ENCODE measurements around the gene GIT1. TPM values are rescaled to one million over a fixed set of nuclear protein-coding genes. Genes with fewer than 3 reads are reported as not detected.

GIT1 gene
- total RNA-seq, 1 donor from 2014 or later = 108 TPM

DNA sequence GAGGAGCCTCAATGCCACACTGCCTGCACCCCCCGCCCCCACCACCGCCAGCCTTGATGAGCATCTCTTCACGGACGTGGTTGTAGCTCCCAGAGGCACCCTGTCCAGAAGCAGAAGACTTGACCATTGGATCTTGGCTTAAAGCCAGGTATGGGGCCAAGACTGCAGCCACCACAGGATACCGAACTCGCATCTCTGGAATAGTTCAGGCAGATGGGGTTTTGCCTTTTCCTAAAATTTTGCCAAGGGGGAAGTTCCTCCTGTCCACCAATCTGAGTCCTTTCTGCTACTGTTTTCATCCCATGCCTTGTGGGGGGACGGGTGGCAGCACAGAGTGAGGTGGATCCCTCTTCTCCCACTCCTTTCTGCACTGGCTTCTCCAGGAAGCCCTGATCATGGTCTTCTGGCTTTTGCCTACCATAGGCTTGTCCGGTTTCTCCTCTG is 32.3 kb upstream of the GIT1 start:
- DNase-seq (ENCODE audit: low spot score in 2 of 2, unreplicated experiment in 2 of 2) = no peak
- H3K4me1 Mint-ChIP-seq = peaks cover 13% of the 10 kb centered on the region
- H3K4me3 Mint-ChIP-seq = peak overlapping the region; percentile 71
- TF ChIP-seq, protein P1, sequence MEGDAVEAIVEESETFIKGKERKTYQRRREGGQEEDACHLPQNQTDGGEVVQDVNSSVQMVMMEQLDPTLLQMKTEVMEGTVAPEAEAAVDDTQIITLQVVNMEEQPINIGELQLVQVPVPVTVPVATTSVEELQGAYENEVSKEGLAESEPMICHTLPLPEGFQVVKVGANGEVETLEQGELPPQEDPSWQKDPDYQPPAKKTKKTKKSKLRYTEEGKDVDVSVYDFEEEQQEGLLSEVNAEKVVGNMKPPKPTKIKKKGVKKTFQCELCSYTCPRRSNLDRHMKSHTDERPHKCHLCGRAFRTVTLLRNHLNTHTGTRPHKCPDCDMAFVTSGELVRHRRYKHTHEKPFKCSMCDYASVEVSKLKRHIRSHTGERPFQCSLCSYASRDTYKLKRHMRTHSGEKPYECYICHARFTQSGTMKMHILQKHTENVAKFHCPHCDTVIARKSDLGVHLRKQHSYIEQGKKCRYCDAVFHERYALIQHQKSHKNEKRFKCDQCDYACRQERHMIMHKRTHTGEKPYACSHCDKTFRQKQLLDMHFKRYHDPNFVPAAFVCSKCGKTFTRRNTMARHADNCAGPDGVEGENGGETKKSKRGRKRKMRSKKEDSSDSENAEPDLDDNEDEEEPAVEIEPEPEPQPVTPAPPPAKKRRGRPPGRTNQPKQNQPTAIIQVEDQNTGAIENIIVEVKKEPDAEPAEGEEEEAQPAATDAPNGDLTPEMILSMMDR (IDR thresholded peaks at IDR 0.05; ENCODE audit: unreplicated experiment) = no peak
- peaks cover 2% of the 10 kb centered on the region for H3K36me3 Mint-ChIP-seq
- no peaks in the 10 kb centered on the region for H3K9me3 Mint-ChIP-seq
- peaks cover 53% of the 10 kb centered on the region for H3K27me3 Mint-ChIP-seq (ENCODE audit: low read depth)
- H3K27ac Mint-ChIP-seq = no peak overlapping the region

DNA sequence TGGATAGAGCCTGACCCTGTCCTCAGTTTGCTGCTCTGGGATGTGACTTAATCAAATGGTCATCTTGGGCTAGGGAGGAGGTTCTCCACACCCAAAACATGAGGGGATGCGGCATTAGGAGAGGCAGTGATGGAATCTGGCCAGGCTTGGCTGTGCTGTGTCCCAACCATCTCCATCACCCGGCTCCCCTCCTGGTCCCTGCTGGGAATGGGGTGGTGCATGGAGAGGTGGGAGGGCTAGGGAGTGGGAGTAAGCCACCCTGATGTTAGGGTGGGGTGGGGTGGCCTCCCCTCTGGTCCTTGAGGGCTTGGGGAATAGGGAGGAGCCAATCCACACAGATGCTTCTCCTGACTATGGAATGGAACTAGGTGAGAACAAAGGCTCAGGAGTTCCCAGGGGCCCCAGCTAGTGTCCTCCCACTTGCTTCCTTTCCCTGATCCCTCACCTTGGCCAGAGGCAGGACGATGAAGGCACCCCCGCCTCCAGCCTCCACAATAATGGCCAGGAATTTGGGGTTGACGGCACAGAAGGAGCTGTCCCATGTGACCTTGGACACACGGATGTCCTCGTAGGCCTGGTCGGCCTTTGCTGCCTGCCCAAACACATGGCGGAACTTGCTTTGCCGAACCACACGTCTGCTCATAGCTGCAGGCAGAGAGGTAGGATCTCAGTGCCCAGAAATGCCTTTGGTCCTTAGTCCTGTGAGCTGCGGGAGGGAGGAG is 31.5 kb upstream of the GIT1 start:
- no peak overlapping the region for H3K4me3 Mint-ChIP-seq
- TF ChIP-seq, protein P1 (IDR thresholded peaks at IDR 0.05; ENCODE audit: unreplicated experiment) = no peak
- H3K9me3 Mint-ChIP-seq = no peaks in the 10 kb centered on the region
- no peak overlapping the region for H3K27ac Mint-ChIP-seq
- H3K4me1 Mint-ChIP-seq = peaks cover 14% of the 10 kb centered on the region
- no peak for DNase-seq (ENCODE audit: low spot score in 2 of 2, unreplicated experiment in 2 of 2)
- H3K36me3 Mint-ChIP-seq = peaks cover 2% of the 10 kb centered on the region
- peaks cover 61% of the 10 kb centered on the region for H3K27me3 Mint-ChIP-seq (ENCODE audit: low read depth)

- TF ChIP-seq, protein P1 (IDR thresholded peaks at IDR 0.05; ENCODE audit: unreplicated experiment) = no peak
- Mint-ChIP-seq H3K4me3 (no peak overlapping the region), H3K9me3 (no peaks in the 10 kb centered on the region), H3K4me1 (peaks cover 16% of the 10 kb centered on the region), H3K27ac (no peak overlapping the region), H3K36me3 (no peaks in the 10 kb centered on the region), H3K27me3 (ENCODE audit: low read depth) (peaks cover 67% of the 10 kb centered on the region)
- DNase-seq (ENCODE audit: low spot score in 2 of 2, unreplicated experiment in 2 of 2) = no peak
Observed at GRCh38 chr17:29620271-29620670, 30.8 kb upstream of the GIT1 start.

- no peaks in the 10 kb centered on the region for H3K36me3 Mint-ChIP-seq
- peaks cover 19% of the 10 kb centered on the region for H3K4me1 Mint-ChIP-seq
- H3K27ac Mint-ChIP-seq = no peak overlapping the region
- no peak for DNase-seq (ENCODE audit: low spot score in 2 of 2, unreplicated experiment in 2 of 2)
- no peak overlapping the region for H3K4me3 Mint-ChIP-seq
- TF ChIP-seq, protein P1 (IDR thresholded peaks at IDR 0.05; ENCODE audit: unreplicated experiment) = no peak
- peaks cover 76% of the 10 kb centered on the region for H3K27me3 Mint-ChIP-seq (ENCODE audit: low read depth)
- H3K9me3 Mint-ChIP-seq = no peaks in the 10 kb centered on the region
Observed at GRCh38 chr17:29619251-29619650, 29.8 kb upstream of the GIT1 start.

GRCh38 chr17:29618272-29619065 is 29.0 kb upstream of the GIT1 start:
- DNase-seq (ENCODE audit: low spot score in 2 of 2, unreplicated experiment in 2 of 2) = no peak
- Mint-ChIP-seq H3K4me1 (peaks cover 22% of the 10 kb centered on the region), H3K9me3 (no peaks in the 10 kb centered on the region), H3K36me3 (no peaks in the 10 kb centered on the region), H3K4me3 (no peak overlapping the region), H3K27me3 (ENCODE audit: low read depth) (peaks cover 81% of the 10 kb centered on the region), H3K27ac (no peak overlapping the region)
- TF ChIP-seq, protein P1 (IDR thresholded peaks at IDR 0.05; ENCODE audit: unreplicated experiment) = peak; percentile 3
